Neural cell (in vitro differentiated cells): ENCODE data around the gene KIF12. TPM values are rescaled to one million over a fixed set of nuclear protein-coding genes. Genes with fewer than 3 reads are reported as not detected.

Source experiments
- H2AFZ ChIP-seq: fragments of 200-600, 300-800 bp; sonication (generic), shearing (Covaris generic); 2 replicates; pipeline ENCODE4 v1.6.0; 2014; ENCODE audit warnings: low read depth, mild to moderate bottlenecking, antibody characterized with exemption, low read length, moderate library complexity
- H3F3A ChIP-seq: fragments of 200-600 bp; shearing (Covaris generic); 2 replicates; pipeline ENCODE4 v1.6.1; 2016; ENCODE audit warnings: mild to moderate bottlenecking, moderate library complexity, mixed read lengths, antibody characterized with exemption, low read length; ENCODE audit not compliant: insufficient read depth, poor library complexity, severe bottlenecking
- H3K27ac ChIP-seq: fragments of 200-600, 300-800 bp; sonication (generic), shearing (Covaris generic); 2 replicates; pipeline ENCODE4 v1.5.1; 2014; ENCODE audit warnings: mild to moderate bottlenecking, low read length, moderate library complexity
- H3K27me3 ChIP-seq: fragments of 300-800, 200-600 bp; sonication (generic), shearing (Covaris generic); 2 replicates; pipeline ENCODE4 v1.6.0; 2014; ENCODE audit warnings: mild to moderate bottlenecking, low read depth, low read length, moderate library complexity; ENCODE audit not compliant: insufficient read depth
- H3K36me3 ChIP-seq: fragments of 300-800, 200-600 bp; sonication (generic), shearing (Covaris generic); 2 replicates; pipeline ENCODE4 v1.5.1; 2014; ENCODE audit warnings: mild to moderate bottlenecking, antibody characterized with exemption, low read length, moderate library complexity; ENCODE audit not compliant: insufficient read depth
- H3K4me2 ChIP-seq: fragments of 300-800, 200-600 bp; sonication (generic), shearing (Covaris generic); 2 replicates; pipeline ENCODE4 v1.6.0; 2014; ENCODE audit warnings: mild to moderate bottlenecking, low read length
- H3K4me3 ChIP-seq: fragments of 300-800, 200-600 bp; sonication (generic), shearing (Covaris generic); 2 replicates; pipeline ENCODE4 v1.5.1; 2014; ENCODE audit warnings: mild to moderate bottlenecking, low read length, moderate library complexity
- H3K79me2 ChIP-seq: fragments of 200-600 bp; shearing (Covaris generic); replicated peaks from 2 replicates; pipeline ENCODE4 v1.6.0; 2014; ENCODE audit warnings: mild to moderate bottlenecking, low read length, moderate library complexity; ENCODE audit not compliant: insufficient read depth
- H3K9ac ChIP-seq: fragments of 300-800, 200-600 bp; sonication (generic), shearing (Covaris generic); 2 replicates; pipeline ENCODE4 v1.6.1; 2016; ENCODE audit warnings: mild to moderate bottlenecking, low read length, mixed read lengths
- H3K9me2 ChIP-seq: fragments of 200-600 bp; shearing (Covaris generic); 2 replicates; pipeline ENCODE4 v1.6.1; 2016; ENCODE audit warnings: mild to moderate bottlenecking, low read length, mixed read lengths; ENCODE audit not compliant: insufficient read depth
- H3K9me3 ChIP-seq: fragments of 200-600, 300-800 bp; sonication (generic), shearing (Covaris generic); 2 replicates; pipeline ENCODE4 v1.6.1; 2016; ENCODE audit warnings: mild to moderate bottlenecking, mixed run types, low read length, moderate library complexity, mixed read lengths
- H4K20me1 ChIP-seq: fragments of 200-600 bp; shearing (Covaris generic); 2 replicates; pipeline ENCODE4 v1.6.1; 2016; ENCODE audit warnings: mild to moderate bottlenecking, mixed run types; ENCODE audit not compliant: insufficient read depth
- CTCF ChIP-seq: fragments of 450-650 bp; IDR thresholded peaks from 2 replicates; pipeline ENCODE4 v1.5.1; 2014; ENCODE audit warnings: antibody characterized with exemption, mild to moderate bottlenecking, moderate library complexity; ENCODE audit not compliant: poor library complexity, severe bottlenecking
- EP300 ChIP-seq: fragments of 450-650 bp; conservative IDR thresholded peaks from 2 replicates; pipeline ENCODE4 v1.6.1; 2014; ENCODE audit warnings: antibody characterized with exemption, mild to moderate bottlenecking, moderate library complexity; ENCODE audit not compliant: poor library complexity, severe bottlenecking
- EZH2 ChIP-seq: fragments of 200-600, 300-800 bp; shearing (Covaris generic), sonication (generic); IDR thresholded peaks from 2 replicates; pipeline ENCODE4 v1.6.1; 2014; ENCODE audit warnings: antibody characterized with exemption, low read length, borderline replicate concordance, mild to moderate bottlenecking; ENCODE audit not compliant: insufficient read depth, poor library complexity, severe bottlenecking
- MXI1 ChIP-seq: fragments of 450-650 bp; conservative IDR thresholded peaks from 2 replicates; pipeline ENCODE4 v1.6.1; 2014; ENCODE audit warnings: antibody characterized with exemption, mild to moderate bottlenecking; ENCODE audit not compliant: poor library complexity, severe bottlenecking
- POLR2AphosphoS5 ChIP-seq: IDR thresholded peaks from 2 replicates; pipeline ENCODE4 v1.6.1; 2012
- RAD21 ChIP-seq: fragments of 450-650 bp; conservative IDR thresholded peaks from 2 replicates; pipeline ENCODE4 v1.6.1; 2014; ENCODE audit warnings: antibody characterized with exemption, mild to moderate bottlenecking, moderate library complexity
- REST ChIP-seq: IDR thresholded peaks from 2 replicates; pipeline ENCODE4 v1.6.1; 2012; ENCODE audit warnings: borderline replicate concordance
- SMC3 ChIP-seq: fragments of 450-650 bp; conservative IDR thresholded peaks from 2 replicates; pipeline ENCODE4 v1.6.1; 2014; ENCODE audit warnings: antibody characterized with exemption, mild to moderate bottlenecking, moderate library complexity; ENCODE audit not compliant: poor library complexity
- TAF1 ChIP-seq: IDR thresholded peaks from 2 replicates; pipeline ENCODE4 v1.6.1; 2012; ENCODE audit warnings: low read depth
- polyA plus RNA-seq: library from polyadenylated mRNA; depleted of rRNA; stranded (reverse); fragments of >200 nt; gene quantifications from 2 replicates; pipeline ENCODE4 v1.2.3, GENCODE V29; 2014

KIF12 gene
- polyA plus RNA-seq, 1 donor from 2014 or later: not detected

- Histone ChIP-seq H3K9me3 (no peaks in the 10 kb centered on the region), H3K27ac (no peak overlapping the region), H3K4me2 (no peak overlapping the region), H3K27me3 (no peaks in the 10 kb centered on the region), H3K79me2 (no peaks in the 10 kb centered on the region), H3K36me3 (no peaks in the 10 kb centered on the region), H3K9ac (no peak overlapping the region), H3K9me2 (no peaks in the 10 kb centered on the region), H2AFZ (no peak overlapping the region), H3K4me3 (no peak overlapping the region), H3F3A (no peaks in the 10 kb centered on the region), H4K20me1 (no peaks in the 10 kb centered on the region)
- TF ChIP-seq MXI1 (no peak), TAF1 (no peak), EP300 (no peak), POLR2AphosphoS5 (no peak), CTCF (no peak), EZH2 (no peak), SMC3 (no peak), RAD21 (no peak), REST (no peak)
Measured at GRCh38 chr9:114080195-114080772, 18.8 kb downstream of the KIF12 start.

- H3F3A ChIP-seq: no peaks in the 10 kb centered on the region
- H3K9me3 ChIP-seq: no peaks in the 10 kb centered on the region
- H4K20me1 ChIP-seq: no peaks in the 10 kb centered on the region
- no peaks in the 10 kb centered on the region for H3K79me2 ChIP-seq
- no peak overlapping the region for H3K27ac ChIP-seq
- H3K9me2 ChIP-seq: no peaks in the 10 kb centered on the region
- no peak overlapping the region for H3K9ac ChIP-seq
- H3K4me3 ChIP-seq: no peak overlapping the region
- no peaks in the 10 kb centered on the region for H3K36me3 ChIP-seq
- TF ChIP-seq TAF1 (no peak), POLR2AphosphoS5 (no peak), MXI1 (no peak), RAD21 (no peak), REST (no peak), SMC3 (no peak), CTCF (no peak), EZH2 (no peak), EP300 (no peak)
- H2AFZ ChIP-seq: no peak overlapping the region
- H3K4me2 ChIP-seq: no peak overlapping the region
- no peaks in the 10 kb centered on the region for H3K27me3 ChIP-seq
Measured at GRCh38 chr9:114078781-114079156, 20.3 kb downstream of the KIF12 start.
